IPS-18c (cell line): Measurements from ENCODE around the gene ABCB11.

Experiments used
- H3K4me3 ChIP-seq: 2 replicates; pipeline ENCODE4 v1.7.0; 2013; ENCODE audit warnings: low read depth, mild to moderate bottlenecking, low read length, moderate library complexity; ENCODE audit not compliant: insufficient read depth
- H3K9me3 ChIP-seq: one replicate; pipeline ENCODE4 v1.6.1; 2013; ENCODE audit warnings: mild to moderate bottlenecking, low read length, moderate library complexity; ENCODE audit not compliant: control insufficient read depth, insufficient read depth

ABCB11 gene

DNA sequence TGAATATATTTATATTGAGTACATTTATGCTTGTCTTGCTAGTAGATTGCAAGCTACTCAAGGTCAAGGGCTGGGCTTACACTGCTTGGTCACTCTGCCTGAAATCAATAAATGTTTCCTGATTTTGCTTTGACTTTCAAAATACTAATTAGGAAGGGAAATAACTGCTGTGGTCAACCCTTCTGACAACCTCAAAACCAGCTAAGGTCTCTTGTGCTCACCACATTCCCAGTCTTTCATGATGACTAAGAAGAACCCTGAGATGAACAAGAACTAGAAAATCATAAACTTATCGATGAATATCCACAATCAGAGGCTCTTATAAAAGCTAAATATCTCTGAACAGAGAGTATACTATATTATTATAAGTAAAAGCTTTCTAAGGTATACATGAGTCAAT is 33.3 kb downstream of the ABCB11 start:
- Histone ChIP-seq H3K9me3 (no peaks in the 10 kb centered on the region), H3K4me3 (no peak overlapping the region)

DNA sequence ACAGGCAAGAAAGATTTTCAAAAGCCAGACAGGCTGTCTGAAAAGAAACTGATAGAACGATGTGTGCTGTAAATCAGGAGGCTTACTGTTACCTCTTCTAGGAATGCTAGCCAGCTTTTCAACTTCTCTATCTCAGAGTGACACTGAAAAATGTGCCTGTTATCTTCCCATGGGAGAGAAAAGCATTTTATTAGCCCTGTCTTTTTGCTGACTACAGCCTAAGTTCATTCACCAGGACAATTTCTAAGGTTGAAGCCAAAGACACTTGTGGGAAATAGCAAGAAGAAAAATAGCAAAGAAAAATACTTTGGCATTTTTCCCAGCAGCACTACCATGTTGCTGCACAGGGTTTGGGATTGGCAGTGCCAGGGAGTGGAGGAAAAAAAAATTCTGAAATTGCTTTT is 34.0 kb downstream of the ABCB11 start:
- H3K9me3 ChIP-seq, result no peaks in the 10 kb centered on the region
- H3K4me3 ChIP-seq, result no peak overlapping the region

DNA sequence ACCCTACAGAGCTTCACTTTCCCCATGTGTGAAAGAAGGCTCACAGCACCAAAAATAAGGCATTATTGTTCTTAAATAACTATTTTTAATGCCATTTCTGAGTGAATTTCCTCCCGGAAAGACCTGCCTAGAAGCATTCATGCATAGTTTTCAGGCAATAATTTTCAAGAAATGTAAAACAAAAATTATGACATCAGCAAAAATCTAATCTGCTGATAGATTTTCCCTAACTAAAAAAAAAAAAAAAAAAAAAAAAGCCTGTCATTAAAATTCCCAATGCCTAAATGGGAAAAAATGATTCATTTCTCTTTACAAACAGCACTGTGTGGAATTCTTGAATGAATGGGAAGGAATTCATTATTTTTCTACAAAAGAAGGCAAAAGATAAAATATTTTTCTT is 35.4 kb downstream of the ABCB11 start:
- Histone ChIP-seq H3K9me3 (no peaks in the 10 kb centered on the region), H3K4me3 (no peak overlapping the region)

DNA sequence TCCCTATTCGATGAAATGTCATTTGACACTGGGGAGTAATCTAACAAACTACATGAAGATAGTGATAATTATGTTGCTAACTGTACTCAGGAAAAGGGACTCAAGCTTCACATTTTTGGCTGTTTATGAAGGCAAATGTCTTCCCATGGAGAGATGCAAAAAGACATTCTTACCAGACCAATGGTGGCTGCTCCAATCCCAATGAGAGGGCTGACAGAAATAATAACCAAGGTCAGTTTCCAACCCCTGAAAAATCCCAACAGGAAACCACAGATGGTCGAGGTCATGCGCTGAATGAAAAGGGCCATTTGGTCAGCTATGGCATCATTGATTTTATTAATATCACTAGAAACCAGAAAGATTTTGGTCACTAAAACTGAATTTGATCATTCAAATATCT is 37.6 kb downstream of the ABCB11 start:
- Histone ChIP-seq H3K9me3 (no peaks in the 10 kb centered on the region), H3K4me3 (no peak overlapping the region)

DNA sequence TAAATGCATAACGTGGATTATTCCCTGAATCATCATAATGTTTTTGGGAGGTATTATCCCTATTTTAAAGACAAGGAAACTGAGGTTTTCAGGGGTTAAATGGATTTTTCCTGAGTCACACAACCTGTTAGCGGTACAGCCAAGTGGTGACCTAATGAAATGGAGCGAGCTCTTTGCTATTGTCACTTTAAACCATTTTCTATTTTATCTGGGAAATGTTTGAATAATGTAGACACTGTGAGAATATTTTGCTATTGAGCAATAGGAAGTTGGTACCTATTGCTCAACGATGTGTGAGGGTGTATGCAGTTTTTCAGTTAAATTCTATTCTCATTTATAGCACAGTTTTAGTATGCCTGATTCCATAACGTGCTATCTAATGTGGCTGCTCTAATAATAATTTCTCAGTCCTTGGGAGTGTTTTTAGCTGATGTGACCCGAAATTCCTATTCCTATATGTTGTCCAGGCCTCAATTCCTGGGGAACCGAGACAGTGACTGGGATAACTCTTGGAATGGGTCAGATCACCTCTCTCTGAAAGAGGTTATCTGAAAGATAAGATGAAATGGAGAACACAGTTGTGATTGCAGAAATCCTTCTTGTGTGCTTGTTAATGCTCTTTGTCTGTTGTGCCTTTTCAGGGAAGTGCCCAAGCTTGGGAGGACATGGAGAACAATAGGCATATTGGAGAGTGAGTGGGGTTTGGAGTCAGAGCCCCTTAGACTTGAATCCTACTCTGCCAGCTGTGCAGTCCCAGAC is 38.4 kb downstream of the ABCB11 start:
- H3K4me3 ChIP-seq, result no peak overlapping the region
- no peaks in the 10 kb centered on the region for H3K9me3 ChIP-seq

DNA sequence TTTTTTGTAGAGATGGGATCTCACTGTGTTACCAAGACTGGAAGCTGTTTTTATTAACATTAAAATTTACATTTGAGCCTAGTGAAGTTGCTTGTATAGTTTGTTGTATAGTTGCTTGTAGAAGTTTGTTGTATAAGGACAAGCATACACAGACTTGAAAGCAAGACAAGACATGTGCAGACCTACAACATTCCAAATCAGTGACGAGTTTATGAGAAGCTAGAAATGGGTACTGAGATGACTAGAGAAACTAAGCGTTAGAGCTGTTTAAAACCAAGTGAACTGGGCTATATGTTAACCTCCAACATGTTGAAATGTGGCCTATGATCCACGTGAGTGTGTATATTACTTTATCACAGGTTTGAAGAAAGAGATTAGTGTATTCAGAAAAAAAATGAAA is 39.1 kb downstream of the ABCB11 start:
- Histone ChIP-seq H3K4me3 (no peak overlapping the region), H3K9me3 (no peaks in the 10 kb centered on the region)

DNA sequence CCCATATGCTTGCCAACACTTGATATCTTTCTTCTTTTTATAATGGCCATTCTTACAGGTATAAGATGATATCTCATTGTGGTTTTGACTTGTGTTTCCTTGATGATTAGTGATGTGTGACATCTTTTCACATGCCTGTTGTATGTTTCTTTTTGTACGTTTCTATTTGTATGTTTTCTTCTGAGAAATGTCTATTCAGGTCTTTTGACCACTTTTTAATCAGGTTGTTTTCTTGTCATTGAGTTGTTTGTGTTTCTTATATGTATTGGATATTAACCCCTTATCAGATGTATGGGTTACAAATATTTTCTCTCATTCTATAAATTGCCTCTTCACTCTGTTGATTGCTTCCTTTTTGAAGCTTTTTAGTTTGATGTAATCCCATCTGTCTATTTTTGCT is 42.4 kb downstream of the ABCB11 start:
- Histone ChIP-seq H3K9me3 (no peaks in the 10 kb centered on the region), H3K4me3 (no peak overlapping the region)

DNA sequence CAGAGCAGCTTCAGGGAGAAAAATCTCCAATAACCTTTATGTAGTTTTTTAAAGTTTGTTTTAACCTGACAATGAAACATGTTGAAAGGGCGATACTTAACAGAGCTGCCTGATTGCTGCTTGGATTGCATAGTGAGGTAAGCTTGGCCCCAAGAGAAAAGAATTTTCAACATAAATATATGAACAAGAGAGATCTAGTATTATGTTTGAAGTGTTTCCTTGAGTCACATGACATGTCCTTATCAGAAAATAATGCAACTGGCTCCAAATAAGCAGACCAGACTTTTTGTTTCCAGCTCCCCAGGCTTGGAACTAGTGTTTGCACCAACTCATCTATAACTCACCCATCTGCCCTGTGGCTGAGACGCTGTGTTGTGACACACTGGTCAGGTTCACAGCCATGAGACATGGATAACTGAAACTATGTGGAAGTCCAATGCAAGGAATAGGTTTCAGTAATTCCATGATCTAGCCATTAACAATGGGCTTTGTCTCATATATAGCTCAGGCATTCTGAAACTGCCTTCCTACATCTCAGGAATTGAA is 44.7 kb downstream of the ABCB11 start:
- Histone ChIP-seq H3K4me3 (no peak overlapping the region), H3K9me3 (no peaks in the 10 kb centered on the region)

DNA sequence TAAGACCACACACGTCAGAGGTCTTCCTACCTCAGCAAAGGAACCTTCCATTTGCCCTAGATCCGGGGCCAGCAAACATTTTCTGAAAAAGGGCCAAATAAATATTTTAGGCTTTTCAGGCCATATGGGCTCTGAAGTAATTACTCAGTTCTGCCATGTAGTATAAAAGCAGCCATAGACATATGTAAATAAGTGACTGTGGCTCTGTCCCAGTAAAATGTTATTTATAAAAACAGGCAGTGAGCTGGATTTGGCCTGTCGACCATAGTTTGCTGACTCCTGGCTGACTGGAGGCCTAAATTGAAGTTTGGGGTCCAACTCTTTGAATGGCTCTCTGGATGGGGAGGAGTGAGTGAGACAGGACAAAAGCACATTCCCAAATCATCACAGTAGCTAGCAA is 49.5 kb downstream of the ABCB11 start:
- no peaks in the 10 kb centered on the region for H3K9me3 ChIP-seq
- H3K4me3 ChIP-seq, result no peak overlapping the region

DNA sequence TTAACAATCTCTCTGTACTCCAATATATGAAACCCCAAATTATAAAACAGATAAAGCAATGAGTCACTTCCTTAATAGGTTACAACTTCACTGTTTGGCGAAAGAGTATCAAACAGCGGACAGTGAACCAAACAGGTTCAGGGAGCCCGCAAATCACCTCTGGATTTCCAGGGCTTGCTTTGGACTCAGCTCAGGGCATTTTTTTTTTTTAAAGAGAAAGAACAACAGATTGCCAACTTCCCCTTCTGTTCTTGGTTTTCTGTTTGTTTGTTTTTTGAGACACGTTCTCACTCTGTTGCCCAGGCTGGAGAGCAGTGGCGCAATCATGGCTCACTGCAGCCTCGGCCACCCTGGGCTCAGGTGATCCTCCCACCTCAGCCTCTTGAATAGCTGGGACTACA is 52.7 kb downstream of the ABCB11 start:
- Histone ChIP-seq H3K9me3 (no peaks in the 10 kb centered on the region), H3K4me3 (no peak overlapping the region)

DNA sequence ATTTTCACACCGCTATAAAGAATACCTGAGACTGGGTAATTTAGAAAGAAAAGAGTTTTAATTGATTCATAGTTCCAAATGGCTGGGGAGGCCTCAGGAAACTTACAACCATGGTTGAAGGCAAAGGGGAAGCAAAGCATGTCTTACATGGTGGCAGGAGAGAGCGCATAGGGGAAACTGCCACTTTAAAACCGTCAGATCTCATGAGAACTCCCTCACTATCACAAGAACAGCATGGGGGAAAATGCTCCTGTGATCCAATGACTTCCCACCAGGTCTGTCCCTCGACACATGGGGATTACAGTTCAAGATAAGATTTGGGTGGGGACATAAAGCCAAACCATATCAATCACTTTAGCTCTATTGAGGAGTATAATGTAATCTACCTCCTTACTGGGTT is 53.5 kb downstream of the ABCB11 start:
- H3K9me3 ChIP-seq, result no peaks in the 10 kb centered on the region
- H3K4me3 ChIP-seq, result no peak overlapping the region

DNA sequence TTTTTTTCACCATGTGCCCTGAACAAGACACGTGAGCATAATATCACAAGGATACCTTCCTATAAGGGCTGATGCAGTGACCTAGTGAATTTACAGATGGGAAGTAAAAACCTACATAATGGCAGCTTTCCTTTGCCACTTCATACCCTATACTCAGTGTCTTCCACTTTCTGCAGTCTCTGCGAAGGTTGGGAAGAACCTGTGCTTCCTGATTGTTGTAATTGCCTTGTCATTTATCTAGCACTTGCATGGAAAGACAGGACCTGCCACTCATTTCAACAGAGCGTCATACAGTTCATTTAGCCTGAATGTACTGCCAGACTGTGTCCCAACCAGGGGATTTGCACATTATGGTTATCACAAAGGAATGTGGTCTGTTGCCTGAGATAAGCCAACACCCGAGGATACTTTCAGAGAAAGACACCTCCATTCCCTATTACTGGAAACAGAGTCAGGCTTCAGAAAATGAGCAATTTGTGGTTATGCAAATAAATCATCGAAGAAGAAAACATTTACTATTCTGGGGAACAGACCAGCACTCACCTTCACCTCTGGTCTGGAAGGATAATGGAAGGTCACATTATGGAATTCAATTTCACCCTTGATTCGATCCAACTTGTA is 55.0 kb downstream of the ABCB11 start:
- no peak overlapping the region for H3K4me3 ChIP-seq

DNA sequence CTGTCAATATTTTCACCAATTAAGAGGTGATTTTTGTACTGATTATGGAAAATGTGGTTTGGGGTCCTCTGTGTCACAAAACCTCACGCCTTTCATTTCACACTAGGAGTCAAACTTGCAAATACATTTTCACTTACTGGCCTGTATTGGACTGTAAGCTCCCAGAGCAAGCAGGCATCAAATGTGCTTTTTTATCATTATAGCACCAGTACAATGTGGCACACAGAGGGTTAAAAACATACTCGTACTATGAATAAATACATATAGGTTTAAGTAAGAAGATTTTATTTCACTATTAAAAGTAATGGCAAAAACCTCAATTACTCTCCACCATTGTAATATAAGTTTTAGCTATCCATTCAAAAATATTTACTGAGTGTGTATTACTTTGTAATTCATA is 56.7 kb downstream of the ABCB11 start:
- H3K4me3 ChIP-seq, result no peak overlapping the region
- H3K9me3 ChIP-seq, result no peaks in the 10 kb centered on the region

More for the DNA sequence above, 55.0 kb downstream of the ABCB11 start:
- H3K9me3 ChIP-seq, result no peaks in the 10 kb centered on the region

DNA sequence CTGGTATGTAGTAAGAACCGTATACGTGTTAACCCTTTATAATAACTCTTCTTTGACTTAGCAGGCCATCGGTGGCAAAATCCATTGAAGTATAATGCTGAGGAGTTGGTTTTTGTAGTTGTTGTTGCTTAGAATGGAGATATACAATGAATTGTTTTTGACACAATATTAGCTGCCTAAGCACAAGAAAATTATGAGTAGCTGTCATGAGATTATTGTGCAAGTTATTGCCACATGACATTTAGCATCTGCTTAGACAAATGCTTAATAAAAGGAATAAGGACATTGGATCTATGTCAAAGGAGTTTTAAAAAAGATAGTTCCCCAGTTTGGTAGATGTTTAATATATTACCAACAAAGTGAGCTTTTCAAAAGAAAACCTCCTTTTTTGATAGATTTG is 59.9 kb downstream of the ABCB11 start:
- Histone ChIP-seq H3K9me3 (no peaks in the 10 kb centered on the region), H3K4me3 (no peak overlapping the region)

DNA sequence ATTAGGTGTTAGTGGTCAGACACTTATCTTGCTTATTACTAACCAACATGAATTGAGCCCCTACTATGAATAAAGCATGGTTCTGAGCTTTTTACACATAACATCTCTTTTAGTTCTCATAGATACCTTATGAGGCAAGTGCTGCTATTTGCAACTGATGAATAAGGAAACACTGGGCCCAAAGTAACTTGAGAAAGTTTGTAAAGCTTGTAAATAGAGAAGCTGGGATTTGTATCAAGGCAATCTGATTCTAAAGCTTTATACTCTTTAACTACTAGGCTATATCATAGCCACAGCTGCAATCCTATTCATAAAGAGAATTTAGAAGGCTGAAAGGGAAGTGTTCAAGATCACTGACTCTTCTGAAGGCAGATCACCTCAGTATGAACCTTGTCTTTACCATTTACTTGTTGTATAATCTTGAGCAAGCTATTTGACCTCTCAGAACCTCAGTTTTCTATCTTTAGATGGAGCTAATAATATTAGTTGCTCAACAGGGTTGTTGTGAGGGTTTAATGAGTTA is 60.4 kb downstream of the ABCB11 start:
- Histone ChIP-seq H3K4me3 (no peak overlapping the region), H3K9me3 (no peaks in the 10 kb centered on the region)

DNA sequence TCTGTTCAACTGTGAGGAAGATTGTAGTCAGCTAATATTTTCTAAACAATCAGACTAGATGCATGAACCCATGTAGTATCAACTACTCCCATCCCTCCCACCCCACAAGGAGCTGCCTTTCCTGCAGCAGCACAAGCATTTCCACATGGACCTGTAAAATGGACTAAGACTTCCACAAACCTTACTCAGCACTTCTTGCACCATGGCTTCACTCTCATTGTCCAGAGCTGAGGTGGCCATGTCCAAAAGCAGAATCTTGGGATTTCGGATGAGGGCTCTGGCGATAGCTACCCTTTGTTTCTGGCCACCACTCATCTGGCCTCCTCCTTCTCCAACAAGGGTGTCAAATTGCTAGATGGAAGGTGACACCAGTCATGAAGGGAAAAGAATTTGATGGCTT is 61.3 kb downstream of the ABCB11 start:
- Histone ChIP-seq H3K9me3 (no peaks in the 10 kb centered on the region), H3K4me3 (no peak overlapping the region)

DNA sequence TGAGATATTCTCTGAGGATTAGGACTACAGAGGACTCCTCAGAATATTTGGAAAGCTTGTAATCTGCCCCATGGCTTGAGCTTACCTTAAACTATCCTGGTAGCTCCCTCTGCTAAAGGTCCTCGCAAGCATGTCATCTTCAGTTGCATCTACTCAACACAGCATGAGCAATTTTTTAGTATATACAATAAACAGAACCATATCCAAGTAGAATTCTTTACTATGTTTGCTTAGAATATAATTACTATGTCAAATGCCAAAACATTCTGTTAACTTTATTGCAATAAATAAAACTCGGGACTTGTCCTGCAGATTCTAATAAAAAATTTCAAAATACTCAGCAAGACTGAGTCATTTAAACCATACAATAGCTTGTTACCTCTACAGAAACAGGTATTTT is 62.8 kb downstream of the ABCB11 start:
- Histone ChIP-seq H3K9me3 (no peaks in the 10 kb centered on the region), H3K4me3 (no peak overlapping the region)

DNA sequence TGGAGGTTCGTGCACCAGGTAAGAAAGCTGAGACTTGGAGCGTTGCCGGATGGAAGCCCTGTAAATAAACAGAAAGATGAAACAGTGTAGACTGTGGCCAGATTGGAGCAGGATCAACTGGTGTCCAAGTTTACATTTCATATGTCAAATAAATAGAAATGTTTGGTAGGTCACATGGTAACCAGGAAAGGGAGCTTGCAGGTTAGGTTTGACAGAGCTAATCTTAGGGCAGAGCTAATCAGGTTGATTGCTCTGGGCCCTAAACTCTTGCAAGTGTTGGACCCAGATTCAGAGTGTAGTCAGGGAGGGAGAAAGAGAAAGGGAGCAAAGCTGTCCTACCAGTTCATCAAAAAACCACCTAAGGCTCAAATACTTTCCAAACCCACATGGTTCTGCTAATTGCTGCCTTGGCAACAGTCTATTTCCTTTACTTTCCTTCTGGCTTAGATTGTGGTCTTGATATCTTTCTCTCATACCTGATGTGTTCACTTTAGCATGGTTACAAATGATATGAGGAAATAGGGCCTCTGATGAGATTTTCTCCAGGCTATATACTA is 66.8 kb downstream of the ABCB11 start:
- no peak overlapping the region for H3K4me3 ChIP-seq
- H3K9me3 ChIP-seq, result no peaks in the 10 kb centered on the region
